ENCODE data around the gene NRG3. TPM values are rescaled to one million over a fixed set of nuclear protein-coding genes. Genes with fewer than 3 reads are reported as not detected.
"Not testable (repeated sequence)": the region's sequence is repeated elsewhere in the genome, so short reads cannot be mapped to it uniquely, and the experiment has no call there.

NRG3 gene
- total and polyA plus RNA-seq, 11 donors: 0.11 to 0.41 (median 0.27) TPM; not detected in 7

GRCh38 chr10:82041018-82041417 lies 166.0 kb downstream of the NRG3 start:
- intact Hi-C loops (cut with DNase I): no loop called here
- H3K36me3 ChIP-seq: no peaks in the 10 kb centered on the region

GRCh38 chr10:82056391-82056790 lies 181.4 kb downstream of the NRG3 start:
- Histone ChIP-seq H3K9me3 (peaks cover 0 to 8% (median 0%) of the 10 kb centered on the region in 12 donors), H3K4me3 (no peak overlapping the region), H3K4me1 (no peaks in the 10 kb centered on the region), H3K27me3 (no peaks in the 10 kb centered on the region), H3K27ac (no peak overlapping the region), H3K36me3 (no peaks in the 10 kb centered on the region)
- no peak for TF ChIP-seq POLR2A (IDR thresholded peaks at IDR 0.05)
- TF ChIP-seq, protein P1, sequence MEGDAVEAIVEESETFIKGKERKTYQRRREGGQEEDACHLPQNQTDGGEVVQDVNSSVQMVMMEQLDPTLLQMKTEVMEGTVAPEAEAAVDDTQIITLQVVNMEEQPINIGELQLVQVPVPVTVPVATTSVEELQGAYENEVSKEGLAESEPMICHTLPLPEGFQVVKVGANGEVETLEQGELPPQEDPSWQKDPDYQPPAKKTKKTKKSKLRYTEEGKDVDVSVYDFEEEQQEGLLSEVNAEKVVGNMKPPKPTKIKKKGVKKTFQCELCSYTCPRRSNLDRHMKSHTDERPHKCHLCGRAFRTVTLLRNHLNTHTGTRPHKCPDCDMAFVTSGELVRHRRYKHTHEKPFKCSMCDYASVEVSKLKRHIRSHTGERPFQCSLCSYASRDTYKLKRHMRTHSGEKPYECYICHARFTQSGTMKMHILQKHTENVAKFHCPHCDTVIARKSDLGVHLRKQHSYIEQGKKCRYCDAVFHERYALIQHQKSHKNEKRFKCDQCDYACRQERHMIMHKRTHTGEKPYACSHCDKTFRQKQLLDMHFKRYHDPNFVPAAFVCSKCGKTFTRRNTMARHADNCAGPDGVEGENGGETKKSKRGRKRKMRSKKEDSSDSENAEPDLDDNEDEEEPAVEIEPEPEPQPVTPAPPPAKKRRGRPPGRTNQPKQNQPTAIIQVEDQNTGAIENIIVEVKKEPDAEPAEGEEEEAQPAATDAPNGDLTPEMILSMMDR (IDR thresholded peaks at IDR 0.05): no peak
- intact Hi-C loops (cut with DNase I): no loop called here
- ATAC-seq (no peak), DNase-seq (no peak)
- 66 to 83% (median 76%) methylated on average over 1 of the region's 1 CpG for WGBS, 4 donors

More at GRCh38 chr10:82041018-82041417, 166.0 kb downstream of the NRG3 start:
- H3K27me3 ChIP-seq: no peaks in the 10 kb centered on the region
- H3K9me3 ChIP-seq: peaks cover 0 to 3% (median 0%) of the 10 kb centered on the region in 12 donors
- H3K4me3 ChIP-seq: no peak overlapping the region
- WGBS, 4 donors: 86 to 94% (median 94%) methylated on average over 2 of the region's 2 CpGs
- ATAC-seq: no peak
- no peaks in the 10 kb centered on the region for H3K4me1 ChIP-seq
- no peak overlapping the region for H3K27ac ChIP-seq
- TF ChIP-seq POLR2A (IDR thresholded peaks at IDR 0.05): no peak
- TF ChIP-seq, protein P1 (IDR thresholded peaks at IDR 0.05): no peak
- DNase-seq: no peak

DNA sequence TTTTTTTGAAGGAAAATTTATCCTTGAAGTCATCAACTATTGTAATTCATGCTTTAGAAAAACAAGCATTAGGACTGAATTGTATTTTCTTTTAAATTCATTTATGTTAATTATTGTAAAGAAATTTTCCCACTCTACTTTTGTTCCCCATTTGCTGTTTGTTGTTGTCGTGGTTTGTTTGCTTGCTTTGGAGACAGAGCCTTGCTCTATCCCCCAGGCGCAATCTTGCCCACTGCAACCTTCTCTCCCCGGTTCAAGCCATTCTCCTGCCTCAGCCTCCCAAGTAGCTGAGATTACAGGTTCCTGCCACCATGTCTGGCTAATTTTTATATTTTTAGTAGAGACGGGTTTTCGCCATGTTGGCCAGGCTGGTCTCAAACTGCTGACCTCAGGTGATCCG lies 192.2 kb downstream of the NRG3 start:
- DNase-seq; ATAC-seq; H3K9me3 ChIP-seq; H3K4me1 ChIP-seq; intact Hi-C loops (cut with DNase I); H3K36me3 ChIP-seq; H3K27ac ChIP-seq; H3K27me3 ChIP-seq; H3K4me3 ChIP-seq: not testable (repeated sequence)
- WGBS, 4 donors: 85 to 88% (median 86%) methylated on average over 6 of the region's 6 CpGs

- TF ChIP-seq, protein P1 (IDR thresholded peaks at IDR 0.05): no peak
- no peak for TF ChIP-seq POLR2A (IDR thresholded peaks at IDR 0.05)
Measured at GRCh38 chr10:82068501-82068900, 193.5 kb downstream of the NRG3 start.

DNA sequence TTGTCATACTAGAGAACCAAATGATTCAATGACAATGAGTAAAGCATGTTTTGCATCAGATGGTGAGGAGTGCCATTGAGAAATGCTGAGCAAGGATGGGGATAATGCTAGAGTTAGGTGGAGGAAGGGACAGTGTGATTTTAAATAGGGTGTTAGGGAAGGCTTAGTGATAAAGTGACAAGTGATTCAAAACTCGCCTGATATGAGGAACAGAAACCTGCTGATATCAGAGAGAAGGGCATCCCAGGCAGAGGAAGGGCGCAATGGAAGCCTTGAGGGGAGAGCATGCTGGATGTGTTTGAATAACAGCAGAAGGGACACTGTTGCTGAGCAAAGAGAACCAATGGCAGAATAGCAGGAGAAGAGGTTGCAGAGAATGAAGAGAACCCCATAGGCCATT lies 196.2 kb downstream of the NRG3 start:
- TF ChIP-seq POLR2A (IDR thresholded peaks at IDR 0.05): no peak
- TF ChIP-seq, protein P1 (IDR thresholded peaks at IDR 0.05): no peak
- H3K36me3 ChIP-seq: no peaks in the 10 kb centered on the region
- no peak overlapping the region for H3K4me3 ChIP-seq
- no peaks in the 10 kb centered on the region for H3K4me1 ChIP-seq
- H3K27me3 ChIP-seq: no peaks in the 10 kb centered on the region
- no peak for DNase-seq
- 31 to 41% (median 40%) methylated on average over 2 of the region's 2 CpGs for WGBS, 4 donors
- ATAC-seq: no peak
- H3K9me3 ChIP-seq: no peaks in the 10 kb centered on the region
- no peak overlapping the region for H3K27ac ChIP-seq
- intact Hi-C loops (cut with DNase I): no loop called here

More at GRCh38 chr10:82068501-82068900, 193.5 kb downstream of the NRG3 start:
- H3K36me3 ChIP-seq: no peaks in the 10 kb centered on the region
- H3K4me1 ChIP-seq: no peaks in the 10 kb centered on the region
- WGBS, 4 donors: 65 to 73% (median 67%) methylated on average over 2 of the region's 2 CpGs
- H3K27me3 ChIP-seq: no peaks in the 10 kb centered on the region
- DNase-seq (no peak), ATAC-seq (no peak)
- no peak overlapping the region for H3K4me3 ChIP-seq
- H3K27ac ChIP-seq: no peak overlapping the region
- intact Hi-C loops (cut with DNase I): no loop called here
- H3K9me3 ChIP-seq: peaks cover 0 to 7% (median 0%) of the 10 kb centered on the region in 12 donors
